MCF 10A (cell line): Measurements from ENCODE around the gene LIMA1. TPM values are rescaled to one million over a fixed set of nuclear protein-coding genes. Genes with fewer than 3 reads are reported as not detected.
A peak's percentile ranks its signal among the peaks of the same experiment; 100 is the strongest.
"Not testable (repeated sequence)": the region's sequence is repeated elsewhere in the genome, so short reads cannot be mapped to it uniquely, and the experiment has no call there.

Experiments used
- BruUV-seq: library from RNA; stranded (reverse); fragments of 400-500 nt; replicated peaks from 2 replicates; lab custom pipeline; 2021; lab: Mats Ljungman, UMichigan
- CTCF ChIA-PET: fragments of 300-600 bp; sonication (Branson Sonifier 250); formaldehyde crosslinking; extraction: SDS; loops from one replicate; lab custom pipeline; 2021; ENCODE audit warnings: antibody characterized with exemption, inconsistent platforms; lab: Yijun Ruan, JAX
- POLR2A ChIA-PET: fragments of 300-600, 350-650 bp; sonication (Branson Sonifier 250); formaldehyde crosslinking; extraction: SDS; loops from one replicate; lab custom pipeline; 2020; ENCODE audit warnings: antibody characterized with exemption, inconsistent platforms; lab: Yijun Ruan, JAX
- DNase-seq: peaks from one replicate; pipeline ENCODE4 v3.0.0-alpha.2; 2018; ENCODE audit not compliant: unreplicated experiment
- H3K27ac Mint-ChIP-seq: one replicate; pipeline ENCODE4 v1.8.0; 2022; ENCODE audit warnings: mild to moderate bottlenecking, low read depth, mixed read lengths; ENCODE audit not compliant: unreplicated experiment
- H3K27me3 Mint-ChIP-seq: one replicate; pipeline ENCODE4 v1.8.0; 2022; ENCODE audit warnings: mixed read lengths; ENCODE audit not compliant: insufficient read depth, unreplicated experiment
- H3K36me3 Mint-ChIP-seq: one replicate; pipeline ENCODE4 v1.8.0; 2022; ENCODE audit warnings: mild to moderate bottlenecking, moderate library complexity, mixed read lengths; ENCODE audit not compliant: insufficient read depth, unreplicated experiment
- H3K4me1 Mint-ChIP-seq: one replicate; pipeline ENCODE4 v1.8.0; 2022; ENCODE audit warnings: mixed read lengths; ENCODE audit not compliant: insufficient read depth, unreplicated experiment
- H3K4me3 Mint-ChIP-seq: one replicate; pipeline ENCODE4 v1.8.0; 2022; ENCODE audit warnings: mild to moderate bottlenecking, moderate library complexity, mixed read lengths; ENCODE audit not compliant: unreplicated experiment
- H3K9me3 Mint-ChIP-seq: one replicate; pipeline ENCODE4 v1.8.0; 2022; ENCODE audit warnings: mixed read lengths; ENCODE audit not compliant: unreplicated experiment
- intact Hi-C: fragments of 100-400 bp; cut with micrococcal nuclease; formaldehyde crosslinking; loops from 2 replicates; pipeline ENCODE4 v1.14.1; 2022
- total RNA-seq: library from RNA; stranded (reverse); gene quantifications from 2 replicates; pipeline ENCODE4 v1.2.3, GENCODE V29; 2022
- TF ChIP-seq, protein P1 (sequence below): fragments of 200-600 bp; IDR thresholded peaks from one replicate; pipeline ENCODE4 v1.8.0; 2022; ENCODE audit warnings: antibody characterized with exemption, mild to moderate bottlenecking; ENCODE audit not compliant: unreplicated experiment

The LIMA1 gene
- total RNA-seq, 1 experiment from 2014 or later, result 86.0 TPM

DNA sequence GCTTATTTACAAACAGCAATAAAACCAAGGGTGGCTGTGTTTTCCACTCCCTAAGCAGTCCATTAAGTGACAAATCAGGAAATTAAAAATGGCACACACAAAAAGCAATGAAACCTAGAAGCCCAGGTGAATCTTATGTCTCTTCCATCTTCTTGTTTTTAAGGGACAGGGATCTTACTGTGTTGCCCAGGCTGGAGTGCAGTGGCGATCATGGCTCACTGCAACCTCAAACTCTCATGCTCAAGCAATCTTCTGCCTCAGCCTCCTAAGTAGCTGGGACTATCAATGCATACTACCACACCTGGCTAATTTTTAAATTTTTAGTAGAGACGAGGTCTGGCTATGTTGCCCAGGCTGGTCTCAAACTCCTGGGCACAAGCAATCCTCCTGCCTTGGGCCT, 63.8 kb downstream of the LIMA1 start:
- ChIA-PET POLR2A (interaction anchor here (0.7 to 3.8 kb wide), 7 partner anchors 14 to 287 kb away, joined by 4 to 59 read pairs (median 12); partner anchors contain the start of gene COX14), CTCF (interaction anchor here (1.4 kb wide), 1 partner anchor 95 kb away, joined by 4 read pairs; no protein-coding TSS in a partner anchor)
- no peak for DNase-seq
- no peaks in the 10 kb centered on the region for H3K9me3 Mint-ChIP-seq
- no peak overlapping the region for H3K27ac Mint-ChIP-seq
- H3K36me3 Mint-ChIP-seq, result no peaks in the 10 kb centered on the region
- intact Hi-C loops, result no loop called here
- TF ChIP-seq, protein P1, sequence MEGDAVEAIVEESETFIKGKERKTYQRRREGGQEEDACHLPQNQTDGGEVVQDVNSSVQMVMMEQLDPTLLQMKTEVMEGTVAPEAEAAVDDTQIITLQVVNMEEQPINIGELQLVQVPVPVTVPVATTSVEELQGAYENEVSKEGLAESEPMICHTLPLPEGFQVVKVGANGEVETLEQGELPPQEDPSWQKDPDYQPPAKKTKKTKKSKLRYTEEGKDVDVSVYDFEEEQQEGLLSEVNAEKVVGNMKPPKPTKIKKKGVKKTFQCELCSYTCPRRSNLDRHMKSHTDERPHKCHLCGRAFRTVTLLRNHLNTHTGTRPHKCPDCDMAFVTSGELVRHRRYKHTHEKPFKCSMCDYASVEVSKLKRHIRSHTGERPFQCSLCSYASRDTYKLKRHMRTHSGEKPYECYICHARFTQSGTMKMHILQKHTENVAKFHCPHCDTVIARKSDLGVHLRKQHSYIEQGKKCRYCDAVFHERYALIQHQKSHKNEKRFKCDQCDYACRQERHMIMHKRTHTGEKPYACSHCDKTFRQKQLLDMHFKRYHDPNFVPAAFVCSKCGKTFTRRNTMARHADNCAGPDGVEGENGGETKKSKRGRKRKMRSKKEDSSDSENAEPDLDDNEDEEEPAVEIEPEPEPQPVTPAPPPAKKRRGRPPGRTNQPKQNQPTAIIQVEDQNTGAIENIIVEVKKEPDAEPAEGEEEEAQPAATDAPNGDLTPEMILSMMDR, result no peak
- H3K4me3 Mint-ChIP-seq, result no peak overlapping the region
- no peaks in the 10 kb centered on the region for H3K27me3 Mint-ChIP-seq
- BruUV-seq, result no TSS peak
- H3K4me1 Mint-ChIP-seq, result peaks cover 28% of the 10 kb centered on the region

DNA sequence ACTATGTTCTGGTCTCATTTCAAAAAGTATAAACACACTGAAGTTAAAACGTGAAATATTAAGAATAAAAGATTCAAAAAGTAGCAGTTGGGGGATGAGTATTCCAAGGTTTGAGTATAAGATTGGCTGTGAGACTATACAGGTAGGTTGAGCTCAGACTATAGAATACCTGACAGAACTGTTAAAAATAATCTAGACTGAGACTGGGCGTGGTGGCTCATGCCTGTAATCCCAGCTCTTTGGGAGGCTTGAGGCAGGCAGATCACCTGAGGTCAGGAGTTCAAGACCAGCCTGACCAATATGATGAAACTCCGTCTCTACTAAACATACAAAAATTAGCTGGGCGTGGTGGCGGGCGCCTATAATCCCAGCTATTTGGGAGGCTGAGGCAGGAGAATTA, 64.3 kb downstream of the LIMA1 start:
- peak overlapping the region; percentile 88 for H3K27ac Mint-ChIP-seq
- H3K27me3 Mint-ChIP-seq, H3K36me3 Mint-ChIP-seq, POLR2A ChIA-PET, DNase-seq, H3K4me3 Mint-ChIP-seq, intact Hi-C loops, H3K9me3 Mint-ChIP-seq: not testable (repeated sequence)
- H3K4me1 Mint-ChIP-seq, result peaks cover 23% of the 10 kb centered on the region
- TSS peak; percentile 17 for BruUV-seq
- CTCF ChIA-PET, result interaction anchor here (1.3 to 1.4 kb wide), 2 partner anchors 95 to 107 kb away, joined by 3 to 4 read pairs; partner anchors contain the start of gene COX14

- intact Hi-C loops, result no loop called here
- TF ChIP-seq, protein P1, result no peak
- peak overlapping the region; percentile 88 for H3K27ac Mint-ChIP-seq
- peaks cover 25% of the 10 kb centered on the region for H3K4me1 Mint-ChIP-seq
- H3K36me3 Mint-ChIP-seq, result no peaks in the 10 kb centered on the region
- no peaks in the 10 kb centered on the region for H3K9me3 Mint-ChIP-seq
- no peak overlapping the region for H3K4me3 Mint-ChIP-seq
- ChIA-PET POLR2A (interaction anchor here (0.7 kb wide), 1 partner anchor 14 kb away, joined by 3 read pairs; no protein-coding TSS in a partner anchor), CTCF (interaction anchor here (1.3 to 2.0 kb wide), 3 partner anchors 15 to 107 kb away, joined by 3 to 4 read pairs (median 4); partner anchors contain the start of gene COX14)
- no TSS peak for BruUV-seq
- DNase-seq, result peak; percentile 66
- H3K27me3 Mint-ChIP-seq, result no peaks in the 10 kb centered on the region
These were observed 64.9 kb downstream of the LIMA1 start for GRCh38 chr12:50218386-50218785.

GRCh38 chr12:50217202-50217601, 66.1 kb downstream of the LIMA1 start:
- Mint-ChIP-seq H3K4me3 (no peak overlapping the region), H3K27ac (peak overlapping the region; percentile 88), H3K36me3 (no peaks in the 10 kb centered on the region), H3K9me3 (no peaks in the 10 kb centered on the region), H3K4me1 (peaks cover 30% of the 10 kb centered on the region), H3K27me3 (no peaks in the 10 kb centered on the region)
- intact Hi-C loops, result no loop called here
- DNase-seq, result no peak
- CTCF ChIA-PET, result interaction anchor here (0.6 to 2.0 kb wide), 2 partner anchors 13 to 272 kb away, joined by 4 to 5 read pairs; no protein-coding TSS in a partner anchor
- TF ChIP-seq, protein P1, result no peak
- no TSS peak for BruUV-seq
- POLR2A ChIA-PET, result interaction anchor here (0.6 to 0.9 kb wide), 5 partner anchors 16 to 859 kb away, joined by 3 to 5 read pairs (median 4); no protein-coding TSS in a partner anchor
